H9 (cell line): ENCODE data around the gene PARP3. TPM values are rescaled to one million over a fixed set of nuclear protein-coding genes. Genes with fewer than 3 reads are reported as not detected.

Source experiments
- DNase-seq: peaks from one replicate; pipeline ENCODE4 v3.0.0-alpha.2; 2017
- H2AFZ ChIP-seq: one replicate; pipeline ENCODE4 v1.6.1; 2013; ENCODE audit warnings: mild to moderate bottlenecking, low read length, control low read depth, moderate library complexity
- H2AK5ac ChIP-seq: 2 replicates; pipeline ENCODE4 v1.6.1; 2013; ENCODE audit warnings: low read length, control low read depth, mixed read lengths; ENCODE audit not compliant: insufficient read length
- H2BK120ac ChIP-seq: one replicate; pipeline ENCODE4 v1.6.1; 2013; ENCODE audit warnings: low read depth, mild to moderate bottlenecking, low read length, control low read depth, inconsistent platforms; ENCODE audit not compliant: poor library complexity, severe bottlenecking
- H2BK12ac ChIP-seq: 2 replicates; pipeline ENCODE4 v1.6.1; 2013; ENCODE audit warnings: low read length, control low read depth, mixed read lengths, low read depth; ENCODE audit not compliant: insufficient read length
- H2BK15ac ChIP-seq: 2 replicates; pipeline ENCODE4 v1.6.1; 2013; ENCODE audit warnings: low read depth, low read length, control low read depth
- H2BK20ac ChIP-seq: one replicate; pipeline ENCODE4 v1.6.1; 2013; ENCODE audit warnings: low read depth, mild to moderate bottlenecking, low read length, control low read depth, inconsistent platforms; ENCODE audit not compliant: poor library complexity, severe bottlenecking
- H2BK5ac ChIP-seq: 2 replicates; pipeline ENCODE4 v1.6.1; 2013; ENCODE audit warnings: low read length, control low read depth, mixed read lengths; ENCODE audit not compliant: insufficient read length
- H3K14ac ChIP-seq: 2 replicates; pipeline ENCODE4 v1.6.1; 2013; ENCODE audit warnings: low read length, control low read depth; ENCODE audit not compliant: insufficient read depth
- H3K18ac ChIP-seq: 2 replicates; pipeline ENCODE4 v1.6.1; 2013; ENCODE audit warnings: low read depth, mild to moderate bottlenecking, mixed read lengths, low read length, control low read depth; ENCODE audit not compliant: insufficient read length
- H3K23ac ChIP-seq: 2 replicates; pipeline ENCODE4 v1.6.1; 2013; ENCODE audit warnings: low read length, control low read depth, mixed read lengths, low read depth; ENCODE audit not compliant: insufficient read length
- H3K23me2 ChIP-seq: 2 replicates; pipeline ENCODE4 v1.6.1; 2013; ENCODE audit warnings: low read depth, mild to moderate bottlenecking, mixed read lengths, low read length, control low read depth; ENCODE audit not compliant: insufficient read length, poor library complexity, severe bottlenecking
- H3K27ac ChIP-seq: 2 replicates; pipeline ENCODE4 v1.5.1; 2013; ENCODE audit warnings: low read length, control low read depth, mixed read lengths, low read depth; ENCODE audit not compliant: insufficient read length
- H3K27me3 ChIP-seq: 2 replicates; pipeline ENCODE4 v1.6.1; 2013; ENCODE audit warnings: low read length, control low read depth, inconsistent platforms; ENCODE audit not compliant: insufficient read depth
- H3K4ac ChIP-seq: 2 replicates; pipeline ENCODE4 v1.6.1; 2013; ENCODE audit warnings: low read depth, mild to moderate bottlenecking, control low read depth, inconsistent platforms, low read length, moderate library complexity
- H3K4me1 ChIP-seq: 2 replicates; pipeline ENCODE4 v1.6.1; 2013; ENCODE audit warnings: low read length, control low read depth, inconsistent platforms; ENCODE audit not compliant: insufficient read depth
- H3K4me2 ChIP-seq: 2 replicates; pipeline ENCODE4 v1.6.1; 2013; ENCODE audit warnings: low read length, control low read depth, mixed read lengths; ENCODE audit not compliant: insufficient read length, insufficient read depth
- H3K56ac ChIP-seq: 2 replicates; pipeline ENCODE4 v1.6.1; 2013; ENCODE audit warnings: low read depth, mild to moderate bottlenecking, mixed read lengths, low read length, control low read depth; ENCODE audit not compliant: insufficient read length
- H3K79me1 ChIP-seq: 2 replicates; pipeline ENCODE4 v1.6.1; 2013; ENCODE audit warnings: low read depth, mild to moderate bottlenecking, moderate library complexity, low read length, control low read depth, inconsistent platforms; ENCODE audit not compliant: insufficient read depth, poor library complexity, severe bottlenecking
- H3K79me2 ChIP-seq: 2 replicates; pipeline ENCODE4 v1.6.1; 2013; ENCODE audit warnings: low read length, control low read depth, inconsistent platforms; ENCODE audit not compliant: insufficient read depth
- H3K9ac ChIP-seq: 2 replicates; pipeline ENCODE4 v1.6.1; 2013; ENCODE audit warnings: low read length, control low read depth, mixed read lengths; ENCODE audit not compliant: insufficient read length; ENCODE audit errors: extremely low read depth
- H3K9me3 ChIP-seq: one replicate; pipeline ENCODE4 v1.6.1; 2013; ENCODE audit warnings: low read depth, low read length, inconsistent platforms; ENCODE audit not compliant: control insufficient read depth
- H3T11ph ChIP-seq: one replicate; pipeline ENCODE4 v1.6.1; 2013; ENCODE audit warnings: mild to moderate bottlenecking, low read length, control low read depth, inconsistent platforms
- H4K20me1 ChIP-seq: one replicate; pipeline ENCODE4 v1.6.1; 2013; ENCODE audit not compliant: control insufficient read depth, insufficient read length, insufficient read depth
- H4K5ac ChIP-seq: 2 replicates; pipeline ENCODE4 v1.6.1; 2013; ENCODE audit warnings: low read depth, mild to moderate bottlenecking, mixed read lengths, low read length, control low read depth; ENCODE audit not compliant: insufficient read length
- H4K8ac ChIP-seq: replicated peaks from 2 replicates; pipeline ENCODE4 v1.6.1; 2013; ENCODE audit warnings: low read length, control low read depth, mixed read lengths, low read depth; ENCODE audit not compliant: insufficient read length
- H4K91ac ChIP-seq: 2 replicates; pipeline ENCODE4 v1.6.1; 2013; ENCODE audit warnings: low read depth, mild to moderate bottlenecking, moderate library complexity, mixed read lengths, low read length, control low read depth; ENCODE audit not compliant: insufficient read length
- H3K27ac Mint-ChIP-seq, 3 experiments: 2 replicates in 2 of 3; 3 replicates in 1 of 3; pipeline ENCODE4 v1.8.0; 2020 to 2021; ENCODE audit warnings: mixed read lengths in 3 of 3, mild to moderate bottlenecking in 1 of 3, moderate library complexity in 1 of 3
- H3K27me3 Mint-ChIP-seq: 2 replicates; pipeline ENCODE4 v1.8.0; 2021; ENCODE audit warnings: low read depth, mild to moderate bottlenecking, moderate library complexity, mixed read lengths
- H3K36me3 Mint-ChIP-seq, 3 experiments: 2 replicates in 2 of 3; 3 replicates in 1 of 3; pipeline ENCODE4 v1.8.0; 2020 to 2021; ENCODE audit warnings: low read depth in 3 of 3, mixed read lengths in 3 of 3; ENCODE audit not compliant: insufficient read depth in 1 of 3
- H3K4me1 Mint-ChIP-seq, 2 experiments: 2 replicates each; pipeline ENCODE4 v1.8.0; 2020; ENCODE audit warnings: mixed read lengths in 2 of 2
- H3K4me3 Mint-ChIP-seq, 2 experiments: 2 replicates in 1 of 2; 3 replicates in 1 of 2; pipeline ENCODE4 v1.8.0; 2020 to 2021; ENCODE audit warnings: mild to moderate bottlenecking in 2 of 2, mixed read lengths in 2 of 2, moderate library complexity in 1 of 2
- H3K9me3 Mint-ChIP-seq, 2 experiments: 2 replicates in 1 of 2; 3 replicates in 1 of 2; pipeline ENCODE4 v1.8.0; 2020; ENCODE audit warnings: mild to moderate bottlenecking in 2 of 2, mixed read lengths in 2 of 2, moderate library complexity in 1 of 2
- WGBS: extraction: QIAGEN DNeasy Blood & Tissue Kit; methylation state at CpG from one replicate; pipeline ENCODE4 v1.1.7; 2013; ENCODE audit warnings: missing lambda C conversion rate, low lambda C conversion rate, mixed read lengths; ENCODE audit not compliant: insufficient read length; ENCODE audit errors: extremely low coverage; 5-methylcytosine and 5-hydroxymethylcytosine counted together
- total RNA-seq: library from RNA; stranded (reverse); gene quantifications from 2 replicates; pipeline ENCODE4 v1.2.1, GENCODE V29; 2021
- TF ChIP-seq, protein P1 (sequence below): fragments of 200-600 bp; sonication (generic); conservative IDR thresholded peaks from 3 replicates; pipeline ENCODE4 v1.8.0; 2021; ENCODE audit warnings: antibody characterized with exemption, mild to moderate bottlenecking

Gene PARP3
- total RNA-seq, 1 experiment from 2014 or later, result 1.3 TPM

DNA sequence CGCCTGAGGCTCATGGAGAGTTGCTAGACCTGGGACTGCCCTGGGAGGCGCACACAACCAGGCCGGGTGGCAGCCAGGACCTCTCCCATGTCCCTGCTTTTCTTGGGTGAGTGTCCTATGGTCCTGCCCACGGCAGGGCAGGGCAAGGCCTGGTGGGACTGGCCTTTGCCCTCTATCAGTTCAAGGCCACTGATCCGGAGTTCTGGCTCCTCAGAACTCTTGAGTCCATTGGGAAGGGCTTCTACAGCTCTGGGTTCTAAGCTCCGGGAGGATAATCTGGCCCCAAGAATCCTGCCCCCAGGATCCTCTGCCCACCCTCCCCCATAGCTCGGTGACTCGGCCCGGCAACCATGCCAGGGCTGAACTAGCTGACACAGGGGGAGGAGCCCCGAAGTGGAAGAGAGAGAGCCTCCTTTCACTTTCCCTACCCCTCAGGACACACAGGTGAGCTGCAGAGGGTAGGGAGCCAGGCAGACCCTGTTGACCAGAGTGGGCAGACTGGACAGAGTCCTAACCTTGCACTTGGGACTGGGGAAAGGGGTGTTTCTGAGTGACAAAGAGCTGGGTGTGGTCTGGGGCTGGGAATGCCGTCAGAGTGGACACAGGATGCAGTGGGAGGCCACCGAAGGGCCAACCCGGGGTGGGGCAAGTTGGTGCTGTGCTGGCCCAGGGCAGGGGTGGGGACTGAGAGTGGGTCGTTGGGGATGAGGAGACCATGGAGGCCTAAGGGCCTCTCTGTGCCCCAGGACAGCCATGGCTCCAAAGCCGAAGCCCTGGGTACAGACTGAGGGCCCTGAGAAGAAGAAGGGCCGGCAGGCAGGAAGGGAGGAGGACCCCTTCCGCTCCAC lies 664 bp downstream of the PARP3 start:
- no peaks in the 10 kb centered on the region for H3K27me3 ChIP-seq
- no peak overlapping the region for H4K91ac ChIP-seq
- H3K4me1 ChIP-seq, result 0 out of 2 replicates have a peak, but pooled peaks cover 2% of the 10 kb centered on the region
- H3K18ac ChIP-seq, result peak overlapping the region; percentile 12
- H3K79me2 ChIP-seq, result peaks cover 10% of the 10 kb centered on the region
- H3K27me3 Mint-ChIP-seq, result peaks cover 52% of the 10 kb centered on the region
- peak overlapping the region; percentile 30 for H3K4me2 ChIP-seq
- no peak overlapping the region for H3K9ac ChIP-seq
- no peak overlapping the region for H3K56ac ChIP-seq
- H2AK5ac ChIP-seq, result no peak overlapping the region
- H2BK20ac ChIP-seq, result no peak overlapping the region
- peak overlapping the region; percentile 87 to 93; a peak in 3 of 5 replicates for H3K4me3 Mint-ChIP-seq
- H3K79me1 ChIP-seq, result peaks cover 14% of the 10 kb centered on the region
- no peak overlapping the region for H3K4ac ChIP-seq
- H3K36me3 Mint-ChIP-seq, result peaks cover 16 to 27% (median 24%) of the 10 kb centered on the region in 3 experiments; a peak in 6 of 7 replicates
- H3T11ph ChIP-seq, result no peak overlapping the region
- no peak overlapping the region for H3K27ac ChIP-seq
- H2BK5ac ChIP-seq, result no peak overlapping the region
- H2BK120ac ChIP-seq, result no peak overlapping the region
- peaks cover 17 to 18% of the 10 kb centered on the region in 2 experiments for H3K4me1 Mint-ChIP-seq
- H3K14ac ChIP-seq, result no peak overlapping the region
- peaks cover 6% of the 10 kb centered on the region for H4K20me1 ChIP-seq
- H3K23me2 ChIP-seq, result peaks cover 16% of the 10 kb centered on the region
- H2BK15ac ChIP-seq, result no peak overlapping the region
- no peak overlapping the region for H4K8ac ChIP-seq
- no peaks in the 10 kb centered on the region for H3K9me3 ChIP-seq
- no peak overlapping the region for H2AFZ ChIP-seq
- H3K27ac Mint-ChIP-seq, result no peak overlapping the region
- no peak overlapping the region for H2BK12ac ChIP-seq
- no CpG with 5 or more reads among the region's 17 CpGs for WGBS
- no peak overlapping the region for H4K5ac ChIP-seq
- no peak overlapping the region for H3K23ac ChIP-seq
- no peaks in the 10 kb centered on the region; a peak in 1 of 5 replicates for H3K9me3 Mint-ChIP-seq
- TF ChIP-seq, protein P1, sequence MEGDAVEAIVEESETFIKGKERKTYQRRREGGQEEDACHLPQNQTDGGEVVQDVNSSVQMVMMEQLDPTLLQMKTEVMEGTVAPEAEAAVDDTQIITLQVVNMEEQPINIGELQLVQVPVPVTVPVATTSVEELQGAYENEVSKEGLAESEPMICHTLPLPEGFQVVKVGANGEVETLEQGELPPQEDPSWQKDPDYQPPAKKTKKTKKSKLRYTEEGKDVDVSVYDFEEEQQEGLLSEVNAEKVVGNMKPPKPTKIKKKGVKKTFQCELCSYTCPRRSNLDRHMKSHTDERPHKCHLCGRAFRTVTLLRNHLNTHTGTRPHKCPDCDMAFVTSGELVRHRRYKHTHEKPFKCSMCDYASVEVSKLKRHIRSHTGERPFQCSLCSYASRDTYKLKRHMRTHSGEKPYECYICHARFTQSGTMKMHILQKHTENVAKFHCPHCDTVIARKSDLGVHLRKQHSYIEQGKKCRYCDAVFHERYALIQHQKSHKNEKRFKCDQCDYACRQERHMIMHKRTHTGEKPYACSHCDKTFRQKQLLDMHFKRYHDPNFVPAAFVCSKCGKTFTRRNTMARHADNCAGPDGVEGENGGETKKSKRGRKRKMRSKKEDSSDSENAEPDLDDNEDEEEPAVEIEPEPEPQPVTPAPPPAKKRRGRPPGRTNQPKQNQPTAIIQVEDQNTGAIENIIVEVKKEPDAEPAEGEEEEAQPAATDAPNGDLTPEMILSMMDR, result no peak
- DNase-seq, result peak; percentile 32
